ENCODE measurements around the gene FBXW4. TPM values are rescaled to one million over a fixed set of nuclear protein-coding genes. Genes with fewer than 3 reads are reported as not detected.

Gene FBXW4
- 10 to 100 TPM; 48.4 to 91.6 (median 55.6) TPM for total RNA-seq

GRCh38 chr10:101694674-101695403 is at the start of gene FBXW4:
FBXW4 (minus strand) TSS chr10:101695170; CDS start chr10:101695105, 65 bp downstream.
- Histone ChIP-seq H3K9me3 (no peaks in the 10 kb centered on the region), H3K4me3 (peak within 1 kb of the TSS; percentile 51 to 99 (median 86)), H3K36me3 (no peaks in the 10 kb centered on the region), H3K27ac (peak within 1 kb of the TSS; percentile 96 to 99 (median 98)), H3K4me1 (peaks cover 12 to 45% (median 27%) of the 10 kb centered on the region in 4 donors), H3K27me3 (no peaks in the 10 kb centered on the region)
- WGBS, 2 donors (ENCODE audit: low coverage in 1 of 2): 1 to 3% methylated on average over 13 to 66 of the region's 70 CpGs
- TF ChIP-seq POLR2A (IDR thresholded peaks at IDR 0.05) (peak; percentile 53), EP300 (IDR thresholded peaks at IDR 0.05; ENCODE audit: low read depth) (no peak), POLR2AphosphoS5 (IDR thresholded peaks at IDR 0.05) (peak in 1 of 3 donors; percentile 57)
- in situ Hi-C loops (cut with MboI; ENCODE audit: low pct_ligation_motif_present in 1 of 4, low pct_unique_long_range_greater_than_20kb in 1 of 4, low sequenced_read_pairs in 3 of 4): no loop called here
- intact Hi-C loops (cut with DNase I; ENCODE audit: low total_unique reads): no loop called here
- peak; percentile 75 for DNase-seq

- in situ Hi-C loops (cut with MboI; ENCODE audit: low pct_ligation_motif_present in 1 of 4, low pct_unique_long_range_greater_than_20kb in 1 of 4, low sequenced_read_pairs in 3 of 4): no loop called here
- H3K4me3 ChIP-seq: no peak overlapping the region
- H3K27me3 ChIP-seq: peaks cover 16% of the 10 kb centered on the region
- WGBS, 2 donors (ENCODE audit: low coverage in 1 of 2): 66 to 80% methylated on average over 3 of the region's 3 CpGs
- H3K27ac ChIP-seq: no peak overlapping the region
- no peaks in the 10 kb centered on the region for H3K36me3 ChIP-seq
- H3K4me1 ChIP-seq: no peaks in the 10 kb centered on the region
- DNase-seq: no peak
- H3K9me3 ChIP-seq: no peaks in the 10 kb centered on the region
- TF ChIP-seq EP300 (IDR thresholded peaks at IDR 0.05; ENCODE audit: low read depth): no peak
- intact Hi-C loops (cut with DNase I; ENCODE audit: low total_unique reads): no loop called here
Observed at GRCh38 chr10:101744267-101744666, 49.3 kb upstream of the FBXW4 start.

GRCh38 chr10:101741938-101742337 is 47.0 kb upstream of the FBXW4 start:
- no peak overlapping the region for H3K27ac ChIP-seq
- H3K4me3 ChIP-seq: no peak overlapping the region
- no peaks in the 10 kb centered on the region for H3K4me1 ChIP-seq
- intact Hi-C loops (cut with DNase I; ENCODE audit: low total_unique reads) (no loop called here), in situ Hi-C loops (cut with MboI; ENCODE audit: low pct_ligation_motif_present in 1 of 4, low pct_unique_long_range_greater_than_20kb in 1 of 4, low sequenced_read_pairs in 3 of 4) (no loop called here)
- DNase-seq: no peak
- H3K36me3 ChIP-seq: no peaks in the 10 kb centered on the region
- no peaks in the 10 kb centered on the region for H3K9me3 ChIP-seq
- TF ChIP-seq POLR2AphosphoS5 (IDR thresholded peaks at IDR 0.05) (no peak), EP300 (IDR thresholded peaks at IDR 0.05; ENCODE audit: low read depth) (no peak), POLR2A (IDR thresholded peaks at IDR 0.05) (no peak), CTCF (IDR thresholded peaks at IDR 0.05) (no peak)
- H3K27me3 ChIP-seq: peaks cover 16% of the 10 kb centered on the region
- 0 to 50% methylated on average over 1 to 2 of the region's 2 CpGs for WGBS, 2 donors (ENCODE audit: low coverage in 1 of 2)

- no peaks in the 10 kb centered on the region for H3K36me3 ChIP-seq
- intact Hi-C loops (cut with DNase I; ENCODE audit: low total_unique reads) (no loop called here), in situ Hi-C loops (cut with MboI; ENCODE audit: low pct_ligation_motif_present in 1 of 4, low pct_unique_long_range_greater_than_20kb in 1 of 4, low sequenced_read_pairs in 3 of 4) (no loop called here)
- H3K4me3 ChIP-seq: no peak overlapping the region
- H3K27me3 ChIP-seq: peaks cover 16% of the 10 kb centered on the region
- no peak for DNase-seq
- H3K4me1 ChIP-seq: no peaks in the 10 kb centered on the region
- TF ChIP-seq CTCF (IDR thresholded peaks at IDR 0.05) (no peak), EP300 (IDR thresholded peaks at IDR 0.05; ENCODE audit: low read depth) (no peak), POLR2A (IDR thresholded peaks at IDR 0.05) (no peak), POLR2AphosphoS5 (IDR thresholded peaks at IDR 0.05) (no peak)
- no peak overlapping the region for H3K27ac ChIP-seq
- WGBS, 2 donors (ENCODE audit: low coverage in 1 of 2): 77 to 83% methylated on average over 2 to 3 of the region's 3 CpGs
- no peaks in the 10 kb centered on the region for H3K9me3 ChIP-seq
Observed at GRCh38 chr10:101736666-101737065, 41.7 kb upstream of the FBXW4 start.

- H3K27me3 ChIP-seq: no peaks in the 10 kb centered on the region
Observed at GRCh38 chr10:101732096-101732495, 37.1 kb upstream of the FBXW4 start.

More at GRCh38 chr10:101732096-101732495, 37.1 kb upstream of the FBXW4 start:
- intact Hi-C loops (cut with DNase I; ENCODE audit: low total_unique reads): no loop called here
- H3K36me3 ChIP-seq: no peaks in the 10 kb centered on the region
- in situ Hi-C loops (cut with MboI; ENCODE audit: low pct_ligation_motif_present in 1 of 4, low pct_unique_long_range_greater_than_20kb in 1 of 4, low sequenced_read_pairs in 3 of 4): no loop called here
- DNase-seq: no peak
- no peak overlapping the region for H3K27ac ChIP-seq
- no peaks in the 10 kb centered on the region for H3K4me1 ChIP-seq
- TF ChIP-seq POLR2A (IDR thresholded peaks at IDR 0.05) (no peak), POLR2AphosphoS5 (IDR thresholded peaks at IDR 0.05) (no peak), CTCF (IDR thresholded peaks at IDR 0.05) (no peak), EP300 (IDR thresholded peaks at IDR 0.05; ENCODE audit: low read depth) (no peak)
- no peak overlapping the region for H3K4me3 ChIP-seq
- H3K9me3 ChIP-seq: no peaks in the 10 kb centered on the region
- 87% methylated on average over 1 of the region's 1 CpG; no CpG with 5 or more reads in 1 of the 2 donors for WGBS, 2 donors (ENCODE audit: low coverage in 1 of 2)

Measured in transverse colon (tissue), 4 donors.